H1 (cell line): ENCODE data around the gene SDC4. TPM values are rescaled to one million over a fixed set of nuclear protein-coding genes. Genes with fewer than 3 reads are reported as not detected.

Experiments used
- CTCF ChIA-PET: fragments of 300-600 bp; sonication (Branson Sonifier 250); formaldehyde crosslinking; loops from one replicate; lab custom pipeline; 2021; ENCODE audit not compliant: partially characterized antibody; lab: Charles Lee
- POLR2A ChIA-PET: fragments of 300-600 bp; sonication (Branson Sonifier 250); formaldehyde crosslinking; loops from one replicate; lab custom pipeline; 2021; ENCODE audit warnings: inconsistent platforms; ENCODE audit not compliant: partially characterized antibody; lab: Charles Lee
- DNase-seq, 2 experiments: peaks; one replicate each; pipeline versions ENCODE4 v3.0.0 to v3.0.0-alpha.2; 2010 to 2022; ENCODE audit warnings: low spot score in 2 of 2, low read depth in 1 of 2, mixed read lengths in 1 of 2
- FAIRE-seq: peaks from 2 replicates; lab custom pipeline; 2011; peaks lifted over from hg19 to GRCh38; lab: Jason Lieb, UNC
- H2AFZ ChIP-seq: 2 replicates; pipeline ENCODE4 v1.8.1; 2012; ENCODE audit warnings: low read length, inconsistent platforms
- H2AK5ac ChIP-seq: 2 replicates; pipeline ENCODE4 v1.6.1; 2013; ENCODE audit warnings: low read depth, low read length
- H2BK120ac ChIP-seq: replicated peaks from 2 replicates; pipeline ENCODE3; 2013; ENCODE audit warnings: low read depth, low read length, inconsistent platforms
- H2BK12ac ChIP-seq: 2 replicates; pipeline ENCODE4 v1.6.1; 2013; ENCODE audit warnings: low read depth, low read length
- H2BK15ac ChIP-seq: 2 replicates; pipeline ENCODE4 v1.6.1; 2013; ENCODE audit warnings: low read length
- H2BK20ac ChIP-seq: 2 replicates; pipeline ENCODE4 v1.6.1; 2013; ENCODE audit warnings: low read length
- H2BK5ac ChIP-seq: 2 replicates; pipeline ENCODE4 v1.6.1; 2013; ENCODE audit warnings: low read depth, low read length
- H3K14ac ChIP-seq: 2 replicates; pipeline ENCODE4 v1.6.1; 2013; ENCODE audit warnings: inconsistent platforms; ENCODE audit not compliant: insufficient read length
- H3K18ac ChIP-seq: 2 replicates; pipeline ENCODE4 v1.6.1; 2013; ENCODE audit warnings: low read length; ENCODE audit errors: extremely low read depth
- H3K23ac ChIP-seq: 2 replicates; pipeline ENCODE4 v1.6.1; 2013; ENCODE audit warnings: inconsistent platforms; ENCODE audit not compliant: insufficient read length
- H3K23me2 ChIP-seq: 2 replicates; pipeline ENCODE4 v1.6.1; 2013; ENCODE audit warnings: low read depth, low read length
- H3K27ac ChIP-seq: 2 replicates; pipeline ENCODE4 v1.6.1; 2011; ENCODE audit warnings: low read depth, low read length, inconsistent platforms
- H3K27me3 ChIP-seq, 4 experiments: replicated peaks in 1 of 4; 1 replicate in 1 of 4; 2 replicates in 3 of 4; pipeline versions ENCODE4 v1.6.1 to v1.8.1; 2011 to 2013; ENCODE audit warnings: low read length in 3 of 4, mild to moderate bottlenecking in 3 of 4, inconsistent platforms in 2 of 4, mixed read lengths in 2 of 4, moderate library complexity in 1 of 4; ENCODE audit not compliant: control insufficient read depth in 3 of 4, insufficient read depth in 3 of 4; ENCODE audit errors: extremely low read depth in 1 of 4
- H3K36me3 ChIP-seq, 4 experiments: 2 replicates each; pipeline versions ENCODE4 v1.6.1 to v1.8.1; 2011 to 2013; ENCODE audit warnings: mild to moderate bottlenecking in 4 of 4, low read length in 3 of 4, moderate library complexity in 2 of 4, control low read depth in 1 of 4, inconsistent platforms in 1 of 4; ENCODE audit not compliant: insufficient read depth in 4 of 4, control insufficient read depth in 2 of 4
- H3K4ac ChIP-seq: replicated peaks from 2 replicates; pipeline ENCODE3; 2013; ENCODE audit warnings: low read length, low read depth, mixed read lengths, inconsistent platforms; ENCODE audit not compliant: insufficient read length
- H3K4me1 ChIP-seq, 4 experiments: replicated peaks in 1 of 4; 1 replicate in 1 of 4; 2 replicates in 3 of 4; pipeline versions ENCODE4 v1.6.1 to v1.8.1; 2011 to 2013; ENCODE audit warnings: low read length in 3 of 4, inconsistent platforms in 2 of 4, mixed read lengths in 1 of 4; ENCODE audit not compliant: insufficient read depth in 4 of 4, control insufficient read depth in 3 of 4
- H3K4me2 ChIP-seq, 2 experiments: 2 replicates each; pipeline versions ENCODE4 v1.6.1 to v1.8.1; 2011 to 2013; ENCODE audit warnings: low read depth in 2 of 2, low read length in 2 of 2, control low read depth in 1 of 2, inconsistent platforms in 1 of 2, mild to moderate bottlenecking in 1 of 2; ENCODE audit not compliant: insufficient read depth in 1 of 2
- H3K4me3 ChIP-seq, 4 experiments: fragments of 200-600, 300-600 bp in 1 of 4; sonication (generic), shearing (Covaris generic), sonication (Bioruptor Twin) in 1 of 4; 2 replicates each; pipeline versions ENCODE4 v1.5.1 to v1.8.1; 2011 to 2016; ENCODE audit warnings: low read length in 4 of 4, low read depth in 3 of 4, control low read depth in 2 of 4, inconsistent platforms in 2 of 4, mild to moderate bottlenecking in 2 of 4, mixed read lengths in 1 of 4, moderate library complexity in 1 of 4; ENCODE audit not compliant: insufficient read depth in 2 of 4; ENCODE audit errors: extremely low read depth in 1 of 4
- H3K56ac ChIP-seq: replicated peaks from 2 replicates; pipeline ENCODE3; 2013; ENCODE audit warnings: low read depth, mild to moderate bottlenecking, mixed read lengths, low read length, inconsistent platforms; ENCODE audit not compliant: insufficient read length
- H3K79me1 ChIP-seq: 2 replicates; pipeline ENCODE4 v1.6.1; 2013; ENCODE audit warnings: low read depth, low read length, control low read depth
- H3K79me2 ChIP-seq, 2 experiments: 2 replicates each; pipeline versions ENCODE4 v1.6.1 to v1.8.1; 2012 to 2013; ENCODE audit warnings: low read length in 2 of 2, mild to moderate bottlenecking in 2 of 2, inconsistent platforms in 1 of 2; ENCODE audit not compliant: insufficient read depth in 2 of 2, control insufficient read depth in 1 of 2
- H3K9ac ChIP-seq, 4 experiments: replicated peaks in 1 of 4; 1 replicate in 1 of 4; 2 replicates in 3 of 4; pipeline versions ENCODE4 v1.6.1 to v1.8.1; 2011 to 2013; ENCODE audit warnings: low read depth in 3 of 4, low read length in 3 of 4, control low read depth in 2 of 4, mild to moderate bottlenecking in 2 of 4, moderate library complexity in 2 of 4, inconsistent platforms in 1 of 4; ENCODE audit errors: extremely low read depth in 1 of 4
- H3K9me3 ChIP-seq, 2 experiments: 2 replicates each; pipeline versions ENCODE4 v1.6.1 to v1.8.1; 2012 to 2013; ENCODE audit warnings: mild to moderate bottlenecking in 2 of 2, moderate library complexity in 2 of 2, control low read depth in 1 of 2, inconsistent platforms in 1 of 2, low read depth in 1 of 2, low read length in 1 of 2, mixed read lengths in 1 of 2; ENCODE audit not compliant: insufficient read depth in 2 of 2
- H4K20me1 ChIP-seq, 2 experiments: replicated peaks in 1 of 2; 2 replicates each; pipeline versions ENCODE3 to v1.8.1; 2011 to 2013; ENCODE audit warnings: inconsistent platforms in 2 of 2, low read length in 2 of 2, mild to moderate bottlenecking in 1 of 2; ENCODE audit not compliant: insufficient read depth in 2 of 2, control insufficient read depth in 1 of 2
- H4K5ac ChIP-seq: 2 replicates; pipeline ENCODE4 v1.6.1; 2013; ENCODE audit warnings: low read length, low read depth, mixed read lengths, inconsistent platforms; ENCODE audit not compliant: insufficient read length
- H4K8ac ChIP-seq: 2 replicates; pipeline ENCODE4 v1.8.0; 2013; ENCODE audit warnings: mild to moderate bottlenecking, moderate library complexity, low read length, inconsistent platforms; ENCODE audit not compliant: insufficient read depth; ENCODE audit errors: extremely low read depth
- H4K91ac ChIP-seq: replicated peaks from 2 replicates; pipeline ENCODE3; 2013; ENCODE audit warnings: low read length, mixed read lengths, inconsistent platforms; ENCODE audit not compliant: insufficient read length
- BACH1 ChIP-seq: IDR thresholded peaks from 2 replicates; pipeline ENCODE4 v1.6.1; 2012; ENCODE audit warnings: low read length, improper control_type of control experiment
- BCL11A ChIP-seq, 2 experiments: IDR thresholded peaks; one replicate each; pipeline ENCODE4 v1.6.1; 2011; ENCODE audit warnings: low read depth in 2 of 2, low read length in 2 of 2, mild to moderate bottlenecking in 2 of 2
- CHD1 ChIP-seq: IDR thresholded peaks from 2 replicates; pipeline ENCODE4 v1.6.1; 2012; ENCODE audit warnings: low read depth, low read length, improper control_type of control experiment
- CHD2 ChIP-seq: IDR thresholded peaks from 2 replicates; pipeline ENCODE4 v1.6.1; 2012; ENCODE audit warnings: low read length, improper control_type of control experiment
- GTF2F1 ChIP-seq: IDR thresholded peaks from 2 replicates; pipeline ENCODE4 v1.6.1; 2012; ENCODE audit warnings: low read depth, low read length, improper control_type of control experiment, borderline replicate concordance
- KDM5A ChIP-seq: fragments of 200-600 bp; IDR thresholded peaks from 2 replicates; pipeline ENCODE4 v1.7.1; 2012; ENCODE audit warnings: mild to moderate bottlenecking, low read length, inconsistent platforms, mixed read lengths
- MAX ChIP-seq: IDR thresholded peaks from 2 replicates; pipeline ENCODE4 v1.6.1; 2012; ENCODE audit warnings: inconsistent platforms
- PHF8 ChIP-seq: fragments of 200-600 bp; sonication (generic); conservative IDR thresholded peaks from 2 replicates; pipeline ENCODE4 v1.7.1; 2012; ENCODE audit warnings: low read depth, mild to moderate bottlenecking, inconsistent platforms, low read length, moderate library complexity
- RXRA ChIP-seq: IDR thresholded peaks from 2 replicates; pipeline ENCODE4 v1.6.1; 2011; ENCODE audit warnings: low read depth, mild to moderate bottlenecking, low read length, moderate library complexity; ENCODE audit not compliant: insufficient read depth
- SIX5 ChIP-seq: IDR thresholded peaks from 2 replicates; pipeline ENCODE4 v1.6.1; 2011; ENCODE audit warnings: mild to moderate bottlenecking, low read depth, low read length
- SRF ChIP-seq: IDR thresholded peaks from 2 replicates; pipeline ENCODE4 v1.6.1; 2011; ENCODE audit warnings: mild to moderate bottlenecking, low read depth, low read length, moderate library complexity
- USF2 ChIP-seq: IDR thresholded peaks from 2 replicates; pipeline ENCODE4 v1.6.1; 2011; ENCODE audit warnings: low read length, improper control_type of control experiment
- WGBS, 2 experiments: shearing (Covaris generic) in 1 of 2; methylation state at CpG; one replicate each; pipeline versions ENCODE4 v1.1.6 to v1.1.7; 2013 to 2015; ENCODE audit warnings: low lambda C conversion rate in 2 of 2, mixed read lengths in 2 of 2, inconsistent platforms in 1 of 2, low coverage in 1 of 2, missing lambda C conversion rate in 1 of 2; ENCODE audit not compliant: insufficient replicate concordance in 2 of 2, insufficient coverage in 1 of 2, insufficient read length in 1 of 2; ENCODE audit errors: extremely low coverage in 1 of 2, missing lambda C conversion rate in 1 of 2; 5-methylcytosine and 5-hydroxymethylcytosine counted together
- polyA plus RNA-seq, 7 experiments: library from polyadenylated mRNA; depleted of rRNA in 3 of 7; stranded (reverse) in 5 of 7; unstranded in 2 of 7; fragments of >200 nt in 5 of 7; fragments of 200-250 nt in 2 of 7; gene quantifications; 1 replicate in 5 of 7; 2 replicates in 1 of 7; 4 replicates in 1 of 7; pipeline versions ENCODE4 v1.2.1 to v1.2.3, GENCODE V29; 2011 to 2013; ENCODE audit warnings: missing spikeins in 2 of 7, mixed read lengths in 2 of 7
- total RNA-seq: library from RNA; stranded (reverse); fragmentation: NEBNext Ultra II Directional; extraction: Animal tissue kit (Norgen Biotek cat#: 25700); gene quantifications from 2 replicates; pipeline ENCODE4 v1.2.1, GENCODE V29; 2021

SDC4 gene
- total and polyA plus RNA-seq, 2 of the 8 experiments (the other 6 are each of a cell fraction or from before 2014, with no cell fraction given): 34.6 to 60.2 TPM

- H2BK12ac ChIP-seq: no peak within 1 kb of the TSS; the same call in 1 of the 2 replicates
- no peaks in the 10 kb centered on the region for H3K9me3 ChIP-seq
- no peaks in the 10 kb centered on the region for H3K79me2 ChIP-seq
- H2BK15ac ChIP-seq: no peak within 1 kb of the TSS; the same call in 1 of the 2 replicates
- H3K14ac ChIP-seq: no peak within 1 kb of the TSS
- H3K18ac ChIP-seq: peak within 1 kb of the TSS; percentile 71
- WGBS, 2 experiments: 54% methylated on average over 22 of the region's 41 CpGs; no CpG with 5 or more reads in 1 of the 2 experiments
- peak in 1 of 2 experiments; percentile 91 for DNase-seq
- H3K4me1 ChIP-seq: peaks cover 0 to 14% (median 7%) of the 10 kb centered on the region in 4 experiments; a peak in 5 of 7 replicates
- H4K8ac ChIP-seq: peak within 1 kb of the TSS; percentile 81; the same call in 1 of the 2 replicates
- H2BK20ac ChIP-seq: no peak within 1 kb of the TSS
- H3K4me3 ChIP-seq: peak within 1 kb of the TSS in 1 of 4 experiments; percentile 45; a peak in 2 of 8 replicates
- POLR2A ChIA-PET: no interaction called here
- no peak for FAIRE-seq
- H3K23ac ChIP-seq: no peak within 1 kb of the TSS
- H3K9ac ChIP-seq: no peak within 1 kb of the TSS
- CTCF ChIA-PET: interaction anchor here (1.0 to 6.2 kb wide), 6 partner anchors 8 to 194 kb away, joined by 3 to 104 read pairs (median 8); no protein-coding TSS in a partner anchor
- H4K20me1 ChIP-seq: peaks cover 0 to 1% of the 10 kb centered on the region in 2 experiments
- H3K79me1 ChIP-seq: no peaks in the 10 kb centered on the region
- H2BK120ac ChIP-seq: no peak within 1 kb of the TSS
- peak within 1 kb of the TSS; percentile 58 for H4K91ac ChIP-seq
- no peak within 1 kb of the TSS for H2AK5ac ChIP-seq
- H3K27ac ChIP-seq: no peak within 1 kb of the TSS
- H3K4me2 ChIP-seq: peak within 1 kb of the TSS in 1 of 2 experiments; percentile 60; a peak in 3 of 4 replicates
- no peak within 1 kb of the TSS for H2BK5ac ChIP-seq
- peaks cover 0 to 9% (median 2%) of the 10 kb centered on the region in 4 experiments; a peak in 5 of 7 replicates for H3K27me3 ChIP-seq
- H2AFZ ChIP-seq: peak within 1 kb of the TSS; percentile 96; the same call in 1 of the 2 replicates
- no peaks in the 10 kb centered on the region for H3K36me3 ChIP-seq
- H3K23me2 ChIP-seq: no peaks in the 10 kb centered on the region; the same call in 1 of the 2 replicates
- no peak within 1 kb of the TSS for H3K4ac ChIP-seq
- no peak within 1 kb of the TSS for H4K5ac ChIP-seq
- H3K56ac ChIP-seq: no peak within 1 kb of the TSS
- peak; percentile 86 for TF ChIP-seq MAX
- no peak for TF ChIP-seq SIX5
- TF ChIP-seq KDM5A: no peak
- no peak for TF ChIP-seq SRF
- TF ChIP-seq GTF2F1: no peak
- TF ChIP-seq CHD2: no peak
- TF ChIP-seq RXRA: no peak
- no peak for TF ChIP-seq CHD1
- TF ChIP-seq PHF8: no peak
- TF ChIP-seq BACH1: peak; percentile 87
- TF ChIP-seq BCL11A (IDR thresholded peaks at IDR 0.05; ENCODE audit: low read depth in 2 of 2, low read length in 2 of 2): no peak
- no peak for TF ChIP-seq USF2
Observed at GRCh38 chr20:45306431-45306982, 41.7 kb downstream of the SDC4 start, which contains the start of gene RBPJL. TSS of gene RBPJL (plus strand) at chr20:45306840. CDS start at chr20:45306923, 83 bp downstream.
